GM19455 (cell line): ENCODE data around the gene TNFRSF14.

Source experiments
- ATAC-seq: cut with Tn5 transposase; IDR thresholded peaks from one replicate; pipeline ENCODE4 v1.9.1; 2021; ENCODE audit not compliant: unreplicated experiment

Gene TNFRSF14

GRCh38 chr1:2523191-2523890, 32.8 kb upstream of the TNFRSF14 start:
- ATAC-seq, result no peak

DNA sequence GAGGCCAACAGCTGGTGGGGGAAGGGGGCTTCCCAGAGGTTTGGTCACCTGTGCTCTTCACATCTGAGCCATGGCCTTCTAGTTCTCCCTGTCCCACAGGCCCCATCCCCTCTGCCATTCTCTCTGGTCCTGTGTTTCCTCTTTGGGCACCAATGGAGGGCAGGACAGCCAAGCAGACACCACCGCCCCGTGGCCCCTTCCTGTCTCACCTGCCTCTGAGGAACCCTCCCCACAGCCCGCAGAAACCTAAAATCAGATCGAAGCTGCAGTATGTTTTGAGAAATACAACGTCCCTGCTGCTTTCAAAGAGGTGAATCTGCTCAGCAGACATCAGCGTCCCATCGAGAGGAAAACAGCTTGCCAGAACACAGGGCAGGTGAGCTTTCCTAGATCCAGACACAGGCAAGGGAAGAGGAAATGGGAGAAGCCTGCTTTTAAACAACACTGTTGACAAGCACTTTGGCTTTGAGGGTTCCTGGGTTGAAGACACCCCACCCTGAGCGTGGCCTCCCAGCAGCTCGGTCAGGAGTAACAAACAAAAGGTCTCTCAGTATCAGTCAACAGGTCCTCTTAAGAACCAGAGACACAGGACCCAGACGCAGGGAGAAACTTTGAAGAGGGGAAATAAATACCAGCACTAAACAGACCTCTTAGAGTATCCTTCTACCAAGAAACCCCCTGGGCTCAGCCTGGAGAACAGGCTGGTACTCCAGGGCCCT, 32.1 kb upstream of the TNFRSF14 start:
- no peak for ATAC-seq

DNA sequence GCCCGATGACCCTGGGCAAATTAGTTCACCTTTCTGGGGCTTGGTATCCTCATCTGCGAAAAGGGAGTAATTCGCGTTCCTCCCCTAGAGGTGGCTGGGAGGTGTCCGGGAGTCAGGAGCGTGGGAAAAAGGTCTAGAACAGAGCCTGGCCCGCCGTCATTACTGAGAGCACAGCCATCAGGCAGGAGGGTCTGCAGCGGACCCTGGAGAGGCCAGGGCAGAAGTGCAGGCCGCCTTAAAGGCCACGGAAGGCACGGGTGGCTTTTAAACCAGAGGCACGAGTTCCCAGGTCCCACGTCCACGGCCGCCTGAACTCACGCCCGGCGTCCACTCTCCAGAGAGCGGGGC, 30.6 kb upstream of the TNFRSF14 start:
- ATAC-seq, result no peak

- peak; percentile 75 for ATAC-seq
Measured at GRCh38 chr1:2525920-2526823, 30.0 kb upstream of the TNFRSF14 start, which contains the start of gene PANK4. Gene PANK4, minus strand, starts transcription at chr1:2526596. Its CDS starts 9 bp downstream, at chr1:2526587.

GRCh38 chr1:2526824-2527555, 29.2 kb upstream of the TNFRSF14 start:
- ATAC-seq, result peak; percentile 28

DNA sequence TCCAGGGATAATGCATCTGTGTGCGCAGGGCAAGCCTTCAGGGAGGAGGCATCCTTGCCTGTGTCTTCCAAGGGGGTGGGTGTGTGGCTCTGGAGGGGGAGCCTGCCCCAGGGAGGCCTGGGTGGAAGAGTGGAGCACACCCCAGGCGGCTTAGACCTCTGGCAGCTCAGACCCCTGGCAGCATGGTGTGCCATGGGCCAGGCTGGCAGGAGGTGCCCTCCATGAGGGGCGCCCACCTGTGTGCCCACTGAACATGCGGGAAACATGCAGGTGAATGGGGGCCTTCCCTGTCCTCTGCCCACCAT, 28.7 kb upstream of the TNFRSF14 start:
- ATAC-seq, result no peak

DNA sequence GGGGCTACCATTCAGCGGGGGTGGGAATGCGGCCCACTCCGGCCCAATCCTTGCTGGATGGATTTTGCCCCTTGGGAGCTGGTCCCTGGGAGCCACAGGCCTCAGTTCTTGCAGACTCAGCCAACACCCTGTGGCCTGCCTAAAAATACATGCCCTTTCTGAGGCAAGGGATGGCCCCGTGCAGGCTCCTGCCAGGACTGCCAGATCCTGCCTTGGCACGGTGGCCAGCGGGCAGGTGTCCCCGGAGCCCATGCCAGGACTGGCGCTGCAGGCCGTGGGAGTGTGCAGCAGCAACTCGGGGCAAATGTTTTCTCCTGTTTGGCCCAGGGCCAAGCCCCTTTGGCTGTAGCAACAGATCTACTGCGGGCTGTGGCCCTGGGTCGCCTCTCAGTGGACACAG, 28.2 kb upstream of the TNFRSF14 start:
- ATAC-seq, result no peak

GRCh38 chr1:2528611-2528965, 27.6 kb upstream of the TNFRSF14 start:
- ATAC-seq, result no peak

DNA sequence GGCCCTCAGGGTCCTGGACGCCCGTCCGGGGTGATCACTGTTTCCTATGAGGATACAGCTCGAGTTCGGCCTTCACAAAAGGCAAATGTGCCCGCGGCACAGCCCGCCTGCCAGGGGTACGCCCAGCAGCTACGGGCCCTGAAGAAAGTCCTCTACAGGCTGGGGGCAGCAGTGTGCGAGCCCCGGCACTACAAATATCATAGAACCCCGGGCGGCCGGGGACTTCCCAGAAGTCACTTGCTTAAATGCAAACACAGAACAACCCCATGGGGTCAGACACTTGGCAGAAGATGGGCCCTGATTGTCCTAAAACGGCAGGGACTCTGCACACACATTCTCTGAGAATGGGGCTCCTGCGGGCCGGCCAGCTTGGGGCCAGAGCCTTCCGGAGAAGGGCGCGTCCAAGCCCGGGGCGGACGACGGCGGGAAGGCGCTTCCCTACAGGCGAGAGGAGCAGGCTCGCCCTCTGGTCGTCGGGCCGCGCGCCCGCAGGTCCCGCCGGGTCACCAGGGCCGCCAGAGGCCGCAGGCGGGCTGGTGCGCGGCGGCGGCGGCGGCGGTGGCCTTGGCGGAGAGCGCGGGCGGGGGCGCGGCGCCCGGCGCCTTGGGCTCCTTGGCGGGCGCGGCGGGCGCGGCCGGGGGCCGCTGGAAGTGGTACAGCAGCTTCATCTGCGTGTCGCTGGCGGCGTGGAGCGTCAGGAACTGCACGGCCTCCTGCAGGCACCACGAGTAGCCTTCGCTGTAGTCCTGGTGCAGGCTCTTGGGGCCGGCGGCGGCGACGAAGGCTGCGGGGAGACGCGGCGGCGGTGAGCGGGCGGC, 27.0 kb upstream of the TNFRSF14 start:
- ATAC-seq, result no peak

DNA sequence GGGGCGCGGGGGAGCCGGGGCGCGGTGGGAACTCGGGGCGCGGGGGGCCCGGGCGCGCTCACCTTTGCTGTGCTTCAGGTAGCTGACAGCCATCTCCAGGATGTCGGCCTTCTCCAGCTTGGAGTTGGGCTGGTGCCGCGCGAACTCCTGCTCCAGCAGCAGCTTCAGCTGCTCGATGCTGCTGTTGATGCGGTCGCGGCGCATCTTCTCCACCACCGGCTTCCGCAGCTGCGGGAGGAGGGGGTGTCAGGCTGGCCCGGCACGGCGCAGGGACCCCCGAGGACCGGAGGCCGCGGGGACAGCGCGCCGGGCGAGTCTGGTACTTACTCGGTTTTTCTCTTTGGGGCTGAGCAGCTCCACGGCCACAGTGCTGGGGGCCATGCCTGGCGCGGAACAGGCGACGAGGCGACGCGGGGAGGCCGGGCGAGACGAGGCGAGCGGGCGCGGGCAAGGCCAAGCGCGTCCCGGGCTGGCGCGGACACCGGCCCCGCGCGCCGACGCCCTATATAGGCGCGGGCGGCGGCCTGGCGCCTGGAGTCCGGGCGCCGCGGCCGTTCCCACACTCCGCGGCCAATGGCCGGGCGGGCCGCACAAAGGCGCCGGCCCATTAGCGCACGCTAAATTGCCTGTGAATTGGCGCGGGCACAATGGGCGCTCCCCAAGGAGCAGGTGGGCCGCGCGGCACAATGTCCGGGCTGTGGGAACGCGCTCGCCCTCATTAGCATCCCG, 26.2 kb upstream of the TNFRSF14 start, which contains the start of gene HES5:
HES5 (minus strand) TSS at position 480 of the 729 bp plus-strand sequence; CDS start at position 381, 99 bp downstream.
- ATAC-seq, result no peak

DNA sequence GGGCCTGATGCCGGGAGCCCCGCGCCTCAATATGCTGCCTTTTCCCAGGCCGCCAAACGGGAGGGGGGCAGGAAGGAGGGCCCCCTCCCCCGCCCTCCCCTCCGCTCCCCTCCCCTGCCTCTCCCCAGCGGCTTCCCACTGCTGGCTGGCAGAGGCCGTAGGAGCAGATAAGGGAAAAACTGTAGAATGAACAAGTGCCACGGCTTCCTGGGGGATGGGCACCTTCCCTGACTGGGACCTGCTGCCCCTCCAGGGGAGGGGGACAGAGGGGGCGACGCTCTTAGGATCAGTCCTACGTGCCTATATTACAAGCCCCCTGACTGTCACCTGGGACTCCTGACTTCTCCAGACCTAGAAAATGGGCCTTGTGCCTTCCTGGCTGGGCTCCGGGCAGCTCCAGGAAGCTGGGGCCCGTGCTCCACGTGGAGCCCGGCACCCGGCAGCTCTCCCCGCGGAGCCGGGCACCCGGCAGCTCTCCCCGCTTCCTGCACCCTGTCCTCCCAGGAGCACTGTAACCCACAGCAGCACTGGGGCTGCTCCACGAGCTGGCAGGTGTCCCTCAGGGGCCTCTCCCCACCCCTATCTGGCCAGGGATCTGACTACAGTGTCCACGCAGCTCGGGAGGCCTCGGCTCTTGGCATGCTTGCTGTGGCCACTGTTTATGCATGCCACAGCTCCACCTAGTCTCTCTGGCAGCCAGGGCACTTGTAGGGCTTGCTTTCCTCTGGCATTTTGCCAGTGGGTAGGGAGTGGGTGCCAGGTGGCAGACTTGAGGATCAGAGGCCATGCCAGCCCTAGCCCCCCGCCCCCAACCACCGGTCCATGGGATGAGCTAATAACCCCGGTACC, 25.4 kb upstream of the TNFRSF14 start:
- no peak for ATAC-seq

DNA sequence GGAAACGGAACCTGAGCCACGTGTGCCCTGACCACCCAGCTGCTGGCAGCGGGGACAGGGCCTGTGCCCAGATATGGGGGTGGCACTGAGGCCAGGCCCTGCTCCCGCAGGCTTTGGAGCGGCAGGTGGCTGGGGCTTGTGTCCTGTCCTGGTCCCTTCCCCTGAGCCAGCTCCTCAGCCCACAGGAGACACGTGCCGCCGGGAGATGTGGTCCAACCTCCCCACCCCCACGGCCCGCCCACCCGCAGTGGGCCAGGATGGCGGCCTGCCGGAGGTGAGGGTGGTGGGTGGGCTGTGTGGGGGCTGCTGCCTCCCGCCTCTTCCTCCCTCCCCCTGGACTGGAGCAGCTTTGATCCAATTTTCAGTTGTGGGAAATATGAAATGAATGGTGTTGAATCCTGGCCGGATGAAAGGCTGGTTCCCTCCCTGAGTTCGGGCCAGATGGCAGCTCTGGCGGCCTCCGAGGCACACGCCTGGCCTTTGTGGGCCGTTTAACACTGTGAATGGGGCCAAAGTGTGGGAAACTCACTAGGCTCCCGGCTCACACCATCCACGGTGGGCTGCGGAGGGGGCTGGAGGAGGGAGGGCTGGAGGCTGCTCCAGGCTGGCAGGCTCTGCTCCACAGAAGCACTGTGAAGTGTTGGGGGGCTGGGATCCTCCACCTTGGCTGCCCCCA, 23.5 kb upstream of the TNFRSF14 start:
- no peak for ATAC-seq

GRCh38 chr1:2533365-2533764, 22.8 kb upstream of the TNFRSF14 start:
- no peak for ATAC-seq

GRCh38 chr1:2534315-2534686, 21.9 kb upstream of the TNFRSF14 start:
- no peak for ATAC-seq

DNA sequence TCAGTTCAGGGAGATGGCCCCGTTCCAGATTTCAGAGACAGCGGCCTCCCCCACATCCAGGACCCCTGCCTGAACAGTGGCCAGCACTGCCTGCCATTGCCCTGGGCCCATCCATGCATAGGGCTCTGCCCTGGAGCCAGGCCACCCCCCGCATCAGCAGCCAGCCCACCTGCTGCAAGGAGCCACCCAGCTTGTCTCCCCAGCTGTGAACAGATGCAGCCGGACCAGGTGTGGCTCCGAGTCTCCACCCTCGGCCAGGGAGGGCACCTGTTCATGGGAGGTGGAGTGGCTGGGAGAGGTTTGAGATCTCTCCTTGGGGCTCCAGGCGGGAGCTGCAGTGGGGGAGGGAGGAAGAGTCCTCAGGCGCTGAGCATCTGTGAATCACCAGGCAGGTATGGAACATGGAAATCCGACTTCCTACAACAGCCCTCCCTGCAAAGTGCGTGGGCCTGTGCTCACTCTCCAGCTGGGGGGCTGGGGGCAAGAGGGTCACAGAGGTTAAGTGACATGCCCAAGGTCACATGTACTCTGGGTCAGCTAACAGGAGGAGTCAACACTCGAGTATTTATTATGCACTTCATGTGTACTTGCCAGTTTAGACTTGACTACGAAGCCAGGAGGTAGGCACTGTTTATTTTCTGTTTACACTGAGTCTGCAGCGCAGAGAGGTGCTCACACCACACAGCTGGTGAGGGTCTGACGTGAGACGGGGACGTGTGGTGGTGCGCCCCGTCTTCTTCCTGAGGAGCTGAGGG, 21.3 kb upstream of the TNFRSF14 start:
- ATAC-seq, result no peak

DNA sequence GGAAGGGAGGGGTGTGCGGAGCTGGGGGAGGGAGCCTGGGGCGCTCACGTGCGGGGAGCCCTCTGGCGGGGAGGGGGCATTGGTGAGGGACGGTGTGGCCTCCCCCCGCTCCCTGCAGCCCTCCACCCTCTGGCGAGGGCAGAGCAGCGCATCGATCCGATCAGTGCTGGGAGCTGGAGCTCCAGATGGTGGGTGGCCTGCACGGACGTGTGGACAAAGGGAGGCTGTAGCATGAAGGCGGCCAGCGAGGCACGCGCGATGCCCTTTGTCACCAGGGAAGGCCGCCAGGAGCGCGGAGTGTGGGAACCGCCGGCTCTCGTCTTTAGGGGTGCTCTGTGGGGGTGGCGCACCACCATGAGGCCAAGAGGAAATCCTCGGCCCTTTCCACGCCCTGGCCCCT, 20.7 kb upstream of the TNFRSF14 start:
- no peak for ATAC-seq

GRCh38 chr1:2535981-2536380, 20.2 kb upstream of the TNFRSF14 start:
- no peak for ATAC-seq

GRCh38 chr1:2537784-2538115, 18.4 kb upstream of the TNFRSF14 start:
- no peak for ATAC-seq
